Subcutaneous abdominal adipose tissue (tissue), 5 donors: ENCODE results near the gene KLK11.

Experiments used
- H3K27ac ChIP-seq: one replicate; pipeline ENCODE4 v1.7.0; 2013; ENCODE audit warnings: low read depth, mild to moderate bottlenecking, inconsistent platforms, low read length, moderate library complexity
- H3K27me3 ChIP-seq, 5 donors: one replicate each; pipeline ENCODE4 v1.7.0; 2013; ENCODE audit warnings: low read length in 5 of 5, inconsistent platforms in 1 of 5; ENCODE audit not compliant: control insufficient read depth in 5 of 5, insufficient read depth in 4 of 5
- H3K36me3 ChIP-seq, 5 donors: one replicate each; pipeline ENCODE4 v1.7.0; 2013; ENCODE audit warnings: low read length in 5 of 5; ENCODE audit not compliant: control insufficient read depth in 5 of 5, insufficient read depth in 5 of 5
- H3K4me1 ChIP-seq, 5 donors: one replicate each; pipeline ENCODE4 v1.7.0; 2013; ENCODE audit warnings: low read length in 5 of 5, mild to moderate bottlenecking in 3 of 5, moderate library complexity in 1 of 5; ENCODE audit not compliant: control insufficient read depth in 5 of 5, insufficient read depth in 5 of 5
- H3K4me3 ChIP-seq, 5 donors: one replicate each; pipeline ENCODE4 v1.7.0; 2013; ENCODE audit warnings: low read length in 5 of 5, low read depth in 1 of 5
- H3K9ac ChIP-seq, 5 donors: one replicate each; pipeline ENCODE4 v1.7.0; 2013; ENCODE audit warnings: low read length in 5 of 5, mild to moderate bottlenecking in 4 of 5, moderate library complexity in 3 of 5
- H3K9me3 ChIP-seq, 5 donors: one replicate each; pipeline ENCODE4 v1.7.0; 2013; ENCODE audit warnings: low read length in 5 of 5; ENCODE audit not compliant: control insufficient read depth in 5 of 5
- donor health status: healthy.
- donor health status: healthy.
- donor health status: healthy.
- donor health status: healthy.
- donor health status: healthy.

KLK11 gene

GRCh38 chr19:50979758-50980157 lies 46.7 kb downstream of the KLK11 start:
- H3K4me3 ChIP-seq = no peak overlapping the region
- H3K4me1 ChIP-seq = no peaks in the 10 kb centered on the region
- no peaks in the 10 kb centered on the region for H3K9me3 ChIP-seq
- H3K36me3 ChIP-seq = no peaks in the 10 kb centered on the region
- peaks cover 17 to 39% (median 22%) of the 10 kb centered on the region in 5 donors for H3K27me3 ChIP-seq
- no peak overlapping the region for H3K27ac ChIP-seq
- H3K9ac ChIP-seq = no peak overlapping the region

DNA sequence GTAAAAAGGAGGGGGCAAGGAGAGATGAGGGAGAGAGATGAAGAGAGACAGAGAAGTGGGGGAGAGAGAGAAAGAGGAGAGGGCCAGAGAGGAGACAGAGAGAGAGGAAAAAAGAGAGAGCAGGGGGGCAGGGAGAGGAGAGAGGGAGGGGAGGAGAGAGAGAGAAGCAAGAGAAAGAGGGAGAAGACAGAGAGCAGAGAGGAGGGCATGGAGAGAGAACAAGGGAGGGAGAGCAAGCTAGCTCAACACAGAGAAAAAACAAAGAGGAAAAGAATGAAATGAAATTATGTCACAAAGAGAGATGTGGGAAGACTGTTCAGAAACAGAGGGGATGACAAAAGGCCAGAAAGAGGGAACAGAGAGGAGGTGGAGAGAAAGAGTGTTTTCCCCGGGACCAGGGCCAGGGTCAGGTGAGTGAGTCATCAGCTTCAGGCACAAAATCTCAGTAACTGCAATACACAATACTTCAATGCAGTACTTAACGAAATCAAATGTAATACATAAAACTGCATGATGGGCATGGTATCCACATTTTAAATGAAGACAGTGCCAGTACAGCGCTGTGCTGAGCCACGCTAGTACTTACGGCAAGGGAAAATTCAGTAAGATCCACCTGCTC lies 47.5 kb downstream of the KLK11 start:
- Histone ChIP-seq H3K27ac (no peak overlapping the region), H3K4me1 (no peaks in the 10 kb centered on the region), H3K4me3 (no peak overlapping the region), H3K36me3 (no peaks in the 10 kb centered on the region), H3K9ac (no peak overlapping the region), H3K9me3 (no peaks in the 10 kb centered on the region), H3K27me3 (peaks cover 16 to 35% (median 22%) of the 10 kb centered on the region in 5 donors)

GRCh38 chr19:50977626-50978025 lies 48.8 kb downstream of the KLK11 start:
- H3K36me3 ChIP-seq = no peaks in the 10 kb centered on the region
- no peaks in the 10 kb centered on the region for H3K9me3 ChIP-seq
- H3K4me3 ChIP-seq = no peak overlapping the region
- H3K27me3 ChIP-seq = peaks cover 12 to 34% (median 19%) of the 10 kb centered on the region in 5 donors
- no peaks in the 10 kb centered on the region for H3K4me1 ChIP-seq
- no peak overlapping the region for H3K9ac ChIP-seq
- H3K27ac ChIP-seq = no peak overlapping the region

DNA sequence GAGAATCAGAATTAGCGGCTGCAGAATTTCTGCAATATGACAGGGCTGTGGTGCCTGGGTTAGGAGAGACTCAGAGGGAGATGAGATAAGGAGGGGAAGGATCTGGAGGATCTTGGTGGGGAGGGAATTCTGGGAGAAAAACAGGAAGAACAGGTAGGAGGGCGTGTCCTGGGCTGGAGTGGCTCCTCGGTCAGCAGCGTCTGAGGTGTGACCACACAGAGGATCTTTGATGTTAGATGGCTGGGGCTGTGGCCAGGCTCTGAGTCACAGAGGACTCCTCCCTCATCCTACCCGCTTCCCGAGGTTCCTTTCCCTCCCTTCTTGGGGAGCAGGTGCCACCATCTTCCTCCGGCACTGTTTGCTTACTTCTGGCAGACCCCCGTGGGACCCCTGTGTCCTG lies 50.6 kb downstream of the KLK11 start:
- Histone ChIP-seq H3K9ac (no peak overlapping the region), H3K27me3 (peaks cover 12 to 39% (median 21%) of the 10 kb centered on the region in 5 donors), H3K27ac (no peak overlapping the region), H3K4me1 (no peaks in the 10 kb centered on the region), H3K9me3 (no peaks in the 10 kb centered on the region), H3K36me3 (no peaks in the 10 kb centered on the region), H3K4me3 (no peak overlapping the region)

DNA sequence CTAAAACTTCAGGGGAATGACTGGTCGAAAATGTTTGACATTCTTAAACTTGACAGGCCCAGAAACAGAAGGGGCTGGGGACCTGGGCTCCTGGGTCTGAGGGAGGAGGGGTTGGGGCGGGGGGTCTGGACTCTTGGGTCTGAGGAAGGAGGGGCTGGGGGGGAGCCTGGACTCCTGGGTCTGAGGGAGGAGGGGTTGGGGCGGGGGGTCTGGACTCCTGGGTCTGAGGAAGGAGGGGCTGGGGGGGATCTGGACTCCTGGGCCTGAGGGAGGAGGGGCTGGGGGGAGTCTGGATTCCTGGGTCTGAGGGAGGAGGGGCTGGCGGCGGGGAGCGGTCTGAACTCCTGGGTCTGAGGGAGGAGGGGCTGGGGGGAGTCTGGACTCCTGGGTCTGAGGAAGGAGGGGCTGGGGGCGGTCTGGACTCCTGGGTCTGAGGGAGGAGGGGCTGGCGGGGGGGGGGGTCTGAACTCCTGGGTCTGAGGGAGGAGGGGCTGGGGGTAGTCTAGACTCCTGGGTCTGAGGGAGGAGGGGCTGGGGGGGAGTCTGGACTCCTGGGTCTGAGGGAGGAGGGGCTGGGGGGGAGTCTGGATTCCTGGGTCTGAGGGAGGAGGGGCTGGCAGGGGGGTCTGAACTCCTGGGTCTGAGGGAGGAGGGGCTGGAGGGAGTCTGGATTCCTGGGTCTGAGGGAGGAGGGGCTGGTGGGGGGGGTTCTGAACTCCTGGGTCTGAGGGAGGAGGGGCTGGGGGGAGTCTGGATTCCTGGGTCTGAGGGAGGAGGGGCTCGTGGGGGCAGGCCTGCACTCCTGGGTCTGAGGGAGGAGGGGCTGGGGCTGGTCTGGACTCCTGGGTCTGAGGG lies 51.5 kb downstream of the KLK11 start:
- Histone ChIP-seq H3K27ac (no peak overlapping the region), H3K9me3 (no peaks in the 10 kb centered on the region), H3K27me3 (peaks cover 12 to 34% (median 24%) of the 10 kb centered on the region in 5 donors), H3K4me1 (no peaks in the 10 kb centered on the region), H3K4me3 (no peak overlapping the region), H3K9ac (no peak overlapping the region), H3K36me3 (no peaks in the 10 kb centered on the region)

GRCh38 chr19:50972795-50973376 lies 53.5 kb downstream of the KLK11 start:
- Histone ChIP-seq H3K36me3 (no peaks in the 10 kb centered on the region), H3K4me3 (no peak overlapping the region), H3K9me3 (no peaks in the 10 kb centered on the region), H3K4me1 (no peaks in the 10 kb centered on the region), H3K27ac (no peak overlapping the region), H3K27me3 (peaks cover 14 to 29% (median 23%) of the 10 kb centered on the region in 5 donors), H3K9ac (no peak overlapping the region)
